SKM-1 (cell line): Measurements from ENCODE around the gene TMEM233.

Source experiments
- DNase-seq: peaks from one replicate; lab custom pipeline; 2025; ENCODE audit not compliant: unreplicated experiment; lab: John Stamatoyannopoulos, UW

TMEM233 gene

DNA sequence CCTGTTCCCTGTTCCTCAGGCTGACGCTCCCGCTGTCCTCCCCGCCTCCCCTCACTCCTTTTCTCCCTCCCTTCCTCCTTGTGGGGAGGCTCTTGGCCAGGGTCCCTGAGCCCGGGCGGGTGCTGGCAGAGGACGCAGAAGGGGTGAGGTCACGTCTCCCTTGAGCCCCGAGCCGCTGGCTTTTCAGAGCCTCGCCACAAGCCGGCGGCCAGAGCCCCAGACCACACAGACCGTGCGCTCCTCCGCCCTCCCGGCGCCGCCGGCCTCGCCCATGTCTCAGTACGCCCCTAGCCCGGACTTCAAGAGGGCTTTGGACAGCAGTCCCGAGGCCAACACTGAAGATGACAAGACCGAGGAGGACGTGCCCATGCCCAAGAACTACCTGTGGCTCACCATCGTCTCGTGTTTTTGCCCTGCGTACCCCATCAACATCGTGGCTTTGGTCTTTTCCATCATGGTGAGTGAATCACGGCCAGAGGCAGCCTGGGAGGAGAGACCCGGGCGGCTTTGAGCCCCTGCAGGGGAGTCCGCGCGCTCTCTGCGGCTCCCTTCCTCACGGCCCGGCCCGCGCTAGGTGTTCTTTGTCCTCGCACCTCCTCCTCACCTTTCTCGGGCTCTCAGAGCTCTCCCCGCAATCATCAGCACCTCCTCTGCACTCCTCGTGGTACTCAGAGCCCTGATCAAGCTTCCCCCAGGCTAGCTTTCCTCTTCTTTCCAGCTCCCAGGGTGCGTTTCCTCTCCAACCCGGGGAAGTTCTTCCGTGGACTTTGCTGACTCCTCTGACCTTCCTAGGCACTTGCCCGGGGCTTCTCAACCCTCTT is at the start of gene TMEM233:
TSS of gene TMEM233 (plus strand) at position 197 of the 821 bp plus-strand sequence. CDS start at position 272, 75 bp downstream.
- DNase-seq, result no peak

DNA sequence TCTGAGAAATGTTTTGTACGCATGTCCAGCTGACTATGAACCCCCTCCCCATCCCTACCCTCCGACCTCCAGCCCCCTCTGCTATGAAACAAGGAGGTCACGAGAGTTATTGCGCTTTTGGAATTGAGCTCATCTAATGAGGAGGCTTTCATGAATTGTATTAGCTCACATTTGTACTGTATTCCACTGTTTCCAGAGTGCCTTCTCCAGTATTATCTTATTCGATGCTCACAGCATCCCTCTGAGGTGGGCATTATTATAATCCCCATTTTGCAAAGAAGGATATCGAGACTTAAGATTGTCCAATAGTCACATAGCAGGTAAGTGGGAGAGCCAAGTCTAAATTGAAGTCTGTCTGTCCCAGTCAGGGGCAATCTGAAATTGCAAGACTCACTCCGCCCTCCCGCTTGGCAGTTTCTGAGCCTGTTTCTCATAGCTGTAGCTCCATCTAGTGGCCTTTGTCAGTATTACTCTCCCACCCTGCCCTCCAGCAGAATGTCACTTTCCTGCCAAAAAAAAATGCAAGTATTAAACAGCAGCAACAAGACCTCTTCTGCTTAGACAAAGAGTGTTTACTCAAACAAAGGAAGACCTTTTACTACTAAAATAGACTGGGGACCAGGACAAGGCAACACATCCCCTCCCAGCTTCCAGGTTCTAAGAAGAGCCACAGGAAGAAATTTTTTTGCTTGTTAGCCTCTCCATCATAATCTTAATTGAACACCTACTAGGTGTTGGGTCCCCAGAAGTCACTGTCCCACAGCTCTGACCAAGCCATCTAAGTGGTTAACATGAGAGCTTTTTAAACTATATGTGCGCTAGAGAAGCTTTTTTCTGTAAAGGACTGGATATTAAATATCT is 48.6 kb upstream of the TMEM233 start:
- DNase-seq, result peak; percentile 0

DNA sequence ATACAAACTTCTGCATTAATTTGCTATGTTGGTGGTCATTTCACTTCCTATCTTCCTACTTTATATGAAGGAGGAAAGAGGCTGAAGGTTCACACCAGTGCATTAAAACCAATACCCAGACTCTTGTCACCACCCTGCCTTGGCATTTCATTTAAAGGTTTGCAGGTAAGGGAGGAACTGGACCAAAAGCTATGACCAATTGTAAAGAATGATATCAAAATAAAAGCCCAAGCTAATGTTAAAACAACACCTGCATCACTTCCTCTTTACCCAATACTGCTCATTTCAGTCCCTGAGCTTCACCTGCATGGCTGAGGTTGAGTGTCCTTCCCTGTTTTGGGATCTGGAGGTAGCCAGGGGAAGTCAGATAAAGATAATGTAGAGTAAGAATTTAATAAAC is 47.2 kb upstream of the TMEM233 start:
- no peak for DNase-seq

DNA sequence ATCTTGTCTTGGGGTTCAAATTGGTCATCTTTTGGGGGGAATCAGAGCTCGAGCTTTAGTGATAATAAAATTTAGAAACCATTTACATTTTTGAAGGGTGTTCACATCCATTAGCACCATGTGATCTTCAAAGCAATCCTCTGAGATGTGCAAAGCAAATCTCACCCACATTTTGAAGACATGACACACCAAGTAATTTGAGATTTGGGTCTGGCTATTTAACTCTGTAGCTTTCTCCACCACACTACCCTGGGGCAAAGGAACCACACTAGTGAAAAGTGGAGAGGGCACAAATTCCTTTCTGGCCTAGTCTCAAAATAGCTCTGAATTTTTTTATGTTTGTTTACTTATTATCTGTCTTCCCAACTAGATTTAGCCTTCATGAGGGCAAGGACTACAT is 46.6 kb upstream of the TMEM233 start:
- no peak for DNase-seq

DNA sequence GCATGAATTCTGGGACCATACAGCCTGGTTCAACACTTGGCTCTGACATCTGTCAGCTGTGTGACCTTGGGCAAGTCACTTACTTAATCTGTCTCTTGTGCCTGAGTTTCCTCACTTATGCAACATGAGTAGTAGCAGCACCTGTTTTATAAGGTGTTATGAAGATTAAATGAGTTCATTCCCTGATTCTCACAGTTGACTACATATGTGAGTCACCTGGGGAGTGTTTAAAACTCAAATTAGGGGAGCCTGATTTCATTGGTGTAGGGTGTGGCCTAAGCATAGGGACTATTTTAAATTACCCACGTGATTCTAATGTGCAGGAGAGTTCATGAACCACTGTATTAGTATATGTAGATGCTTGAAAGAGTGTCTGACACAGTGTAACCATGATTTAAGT is 36.7 kb upstream of the TMEM233 start:
- DNase-seq, result no peak

DNA sequence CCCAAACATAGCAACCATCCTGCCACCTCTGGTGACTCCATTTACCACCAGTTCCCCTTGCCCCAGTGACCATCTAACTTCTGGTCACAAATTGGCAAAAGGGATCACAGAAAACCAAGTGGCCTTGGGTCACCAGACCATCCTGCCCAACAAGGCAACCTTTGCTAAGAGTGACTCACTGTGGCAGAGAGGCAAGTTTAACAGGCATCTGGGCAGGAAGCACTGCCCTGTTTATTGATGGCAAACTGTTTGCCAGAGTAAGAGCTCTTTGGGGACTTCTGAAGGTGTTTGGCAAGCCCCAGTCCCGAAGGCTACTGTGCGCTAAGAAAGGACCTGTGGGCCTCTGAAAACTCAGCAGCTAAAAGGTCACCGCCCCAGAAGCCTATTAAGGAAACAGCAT is 28.2 kb upstream of the TMEM233 start:
- no peak for DNase-seq

DNA sequence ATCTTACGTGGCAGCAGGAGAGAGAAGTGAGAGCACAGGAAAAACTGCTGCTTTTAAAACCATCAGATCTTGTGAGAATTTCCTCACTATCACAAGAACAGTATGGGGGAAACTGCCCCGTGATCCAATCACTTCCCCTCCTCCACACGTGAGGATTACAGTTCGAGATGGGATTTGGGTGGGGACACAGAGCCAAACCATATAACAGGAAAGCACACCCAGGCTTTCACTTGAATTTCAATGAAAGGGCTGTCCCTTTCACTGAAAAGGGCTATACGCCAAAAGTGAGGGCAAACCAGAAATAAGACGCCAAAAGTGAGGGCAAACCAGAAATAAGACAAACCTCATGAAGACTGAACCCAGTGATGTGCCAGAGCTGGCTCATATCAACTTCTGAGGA is 22.8 kb upstream of the TMEM233 start:
- no peak for DNase-seq

DNA sequence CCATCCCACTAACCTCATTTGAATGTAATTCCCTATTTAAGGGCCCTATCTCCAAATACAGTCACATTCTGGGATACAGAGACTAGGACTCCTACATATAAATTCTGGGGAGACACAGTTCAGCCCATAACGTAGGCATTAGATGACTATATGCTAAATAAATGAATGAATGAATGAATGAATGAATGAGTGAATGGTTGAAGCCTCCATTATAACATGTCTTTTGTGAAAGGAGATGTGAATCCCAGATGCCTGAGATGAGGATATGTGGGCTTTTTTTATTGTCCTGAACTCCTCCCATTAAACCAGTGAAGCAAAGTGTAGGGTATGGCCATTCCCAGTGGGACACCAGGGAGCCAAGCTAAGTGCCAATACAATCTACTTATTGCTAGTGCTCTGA is 20.5 kb upstream of the TMEM233 start:
- DNase-seq, result no peak

DNA sequence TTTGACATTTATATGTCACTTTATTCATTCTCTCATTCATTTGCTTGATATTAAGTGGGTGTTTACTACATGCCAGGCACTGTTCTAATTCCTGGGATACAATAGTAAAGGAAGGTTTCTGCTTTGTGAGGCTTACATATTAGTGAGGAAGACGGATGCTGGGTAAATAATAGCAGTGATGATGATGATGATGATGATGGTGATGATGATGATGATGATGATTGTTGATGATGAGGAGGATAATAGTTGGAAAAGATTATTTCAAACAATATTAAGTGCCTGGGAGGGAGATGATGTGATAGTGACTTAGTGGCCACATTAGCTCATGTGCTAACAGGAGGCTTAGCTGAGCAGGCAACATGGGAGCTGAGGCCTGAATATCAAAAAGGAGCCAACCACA is 19.3 kb upstream of the TMEM233 start:
- DNase-seq, result no peak

DNA sequence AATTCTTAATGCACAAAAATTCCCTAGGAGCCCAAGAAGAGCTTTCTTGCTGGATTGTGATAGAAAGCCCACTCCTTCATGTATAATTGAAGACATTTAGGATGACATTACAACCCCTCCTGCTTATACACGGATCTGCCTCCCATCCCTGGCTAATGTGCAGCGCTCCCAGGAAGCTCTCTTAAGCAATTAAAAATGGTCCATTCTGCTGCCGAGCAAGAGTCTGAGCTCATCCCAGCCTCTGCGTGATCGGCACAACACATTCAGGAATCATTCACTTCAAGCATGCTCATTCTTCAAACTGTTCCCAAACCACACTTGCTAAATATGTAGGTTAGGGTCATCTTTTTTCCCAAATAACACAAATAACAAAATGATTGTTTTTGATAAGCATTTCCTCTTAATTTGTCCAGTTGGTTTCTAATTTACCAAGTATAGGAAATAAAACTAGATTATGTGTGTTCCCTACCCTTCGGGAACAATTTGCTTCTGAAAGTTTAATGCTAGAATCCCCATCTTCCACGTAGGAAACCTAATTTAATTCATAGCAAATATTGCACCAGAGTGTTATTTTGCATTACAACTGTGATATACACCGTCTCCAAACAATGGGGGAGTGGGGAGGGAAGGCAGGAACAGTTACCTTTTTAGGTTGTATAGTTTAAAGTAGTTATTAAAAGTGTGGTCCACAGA is 17.3 kb upstream of the TMEM233 start:
- DNase-seq, result no peak

DNA sequence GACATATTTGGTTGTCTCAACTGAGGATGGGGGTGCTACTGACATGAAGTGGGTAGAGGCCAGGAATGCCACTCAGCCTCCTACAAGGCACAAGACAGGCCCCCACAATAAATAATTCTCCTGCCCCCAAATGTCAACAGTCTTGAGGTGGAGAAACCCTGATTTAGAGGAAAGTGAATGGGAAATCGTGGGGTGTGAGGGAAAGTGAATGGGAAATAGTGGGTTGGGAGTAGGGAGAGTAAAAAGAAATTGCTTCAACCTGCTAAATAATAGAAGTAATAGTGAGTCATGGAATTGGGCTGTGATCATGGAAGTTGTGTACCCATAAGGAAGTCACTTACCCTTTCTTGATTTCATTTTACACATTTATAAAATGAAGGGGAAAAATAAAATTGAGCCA is 16.7 kb upstream of the TMEM233 start:
- DNase-seq, result no peak

DNA sequence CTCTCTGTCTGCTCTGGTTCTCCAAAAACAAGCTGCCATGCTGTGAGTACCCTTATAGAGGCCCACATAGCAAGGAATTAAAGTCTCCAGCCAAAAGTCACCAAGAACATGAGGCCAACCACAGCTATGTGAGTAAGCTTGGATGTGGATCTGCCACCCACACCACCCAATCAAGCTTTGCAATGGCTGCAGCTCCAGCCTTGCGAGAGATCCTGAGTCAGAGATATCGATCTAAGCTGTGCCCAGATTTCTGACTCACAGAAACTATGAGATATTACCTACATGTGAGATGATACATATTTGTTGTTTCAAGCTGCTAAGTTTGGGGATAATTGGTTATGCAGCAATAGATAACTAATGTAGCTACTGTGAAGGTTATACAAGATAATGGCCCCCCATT is 15.5 kb upstream of the TMEM233 start:
- no peak for DNase-seq

DNA sequence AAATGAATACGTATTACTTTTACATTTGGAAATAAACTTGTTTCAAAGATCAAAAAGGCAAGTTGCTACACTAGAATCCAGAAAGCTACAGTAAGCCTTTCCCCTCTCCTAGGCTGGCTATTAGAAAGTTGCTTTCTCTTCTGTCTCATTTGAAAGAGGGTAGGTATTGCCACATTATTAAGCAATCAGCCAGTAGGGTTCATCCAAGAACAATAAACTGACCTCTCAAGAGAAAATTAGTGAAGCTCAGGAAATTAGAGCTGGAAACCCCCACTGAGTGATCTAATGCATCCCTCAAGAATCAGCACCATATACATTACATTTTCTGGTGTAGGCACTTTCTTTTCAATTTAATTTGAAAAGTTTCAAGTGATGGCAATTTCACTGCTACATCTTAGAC is 4.5 kb upstream of the TMEM233 start:
- no peak for DNase-seq

DNA sequence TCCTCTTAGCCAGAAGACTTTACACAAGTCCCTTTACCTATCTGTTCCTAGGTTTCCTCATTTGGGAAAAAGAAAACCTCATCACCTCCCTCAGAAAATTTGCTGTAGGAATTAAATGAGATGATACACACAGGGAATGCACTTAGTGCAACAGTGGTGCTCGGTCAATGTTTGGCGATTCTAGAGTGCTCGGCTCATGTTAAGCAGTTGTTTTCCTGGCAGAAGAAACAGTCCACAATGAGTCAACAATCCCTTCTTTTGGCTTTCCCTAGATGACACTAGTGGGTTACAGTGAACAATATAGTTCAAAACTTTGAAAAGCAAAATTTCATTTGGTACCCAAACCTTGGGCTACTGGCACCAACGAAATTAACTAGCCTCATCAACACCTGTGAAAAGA is 3.9 kb upstream of the TMEM233 start:
- no peak for DNase-seq

DNA sequence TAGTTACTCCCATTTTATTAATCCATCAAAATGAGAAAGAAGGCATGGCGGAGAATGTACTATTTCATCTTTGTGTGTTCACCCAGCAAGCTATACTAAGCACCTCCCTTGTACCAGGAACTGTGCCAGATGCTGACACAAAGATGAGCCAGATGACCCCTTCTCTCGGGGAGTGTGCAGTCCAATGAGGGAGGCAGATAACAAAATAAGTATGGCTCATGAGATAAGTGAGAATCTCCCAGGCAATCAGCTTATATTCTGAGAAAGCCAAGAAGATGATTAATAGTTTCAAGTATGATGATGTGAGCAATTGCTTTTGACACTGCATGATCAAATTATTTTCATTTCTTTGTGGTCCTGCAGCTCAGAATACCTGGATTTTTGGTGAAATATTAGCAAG is 1.3 kb upstream of the TMEM233 start:
- DNase-seq, result no peak

DNA sequence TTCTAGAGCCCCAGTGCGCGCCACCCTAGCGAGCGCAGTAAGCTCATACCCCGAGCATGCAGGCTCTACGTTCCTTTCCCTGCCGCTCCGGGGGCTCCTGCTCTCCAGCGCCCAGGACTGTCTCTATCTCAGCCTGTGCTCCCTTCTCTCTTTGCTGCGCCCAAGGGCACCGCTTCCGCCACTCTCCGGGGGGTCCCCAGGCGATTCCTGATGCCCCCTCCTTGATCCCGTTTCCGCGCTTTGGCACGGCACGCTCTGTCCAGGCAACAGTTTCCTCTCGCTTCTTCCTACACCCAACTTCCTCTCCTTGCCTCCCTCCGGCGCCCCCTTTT is 791 bp downstream of the TMEM233 start:
- no peak for DNase-seq

DNA sequence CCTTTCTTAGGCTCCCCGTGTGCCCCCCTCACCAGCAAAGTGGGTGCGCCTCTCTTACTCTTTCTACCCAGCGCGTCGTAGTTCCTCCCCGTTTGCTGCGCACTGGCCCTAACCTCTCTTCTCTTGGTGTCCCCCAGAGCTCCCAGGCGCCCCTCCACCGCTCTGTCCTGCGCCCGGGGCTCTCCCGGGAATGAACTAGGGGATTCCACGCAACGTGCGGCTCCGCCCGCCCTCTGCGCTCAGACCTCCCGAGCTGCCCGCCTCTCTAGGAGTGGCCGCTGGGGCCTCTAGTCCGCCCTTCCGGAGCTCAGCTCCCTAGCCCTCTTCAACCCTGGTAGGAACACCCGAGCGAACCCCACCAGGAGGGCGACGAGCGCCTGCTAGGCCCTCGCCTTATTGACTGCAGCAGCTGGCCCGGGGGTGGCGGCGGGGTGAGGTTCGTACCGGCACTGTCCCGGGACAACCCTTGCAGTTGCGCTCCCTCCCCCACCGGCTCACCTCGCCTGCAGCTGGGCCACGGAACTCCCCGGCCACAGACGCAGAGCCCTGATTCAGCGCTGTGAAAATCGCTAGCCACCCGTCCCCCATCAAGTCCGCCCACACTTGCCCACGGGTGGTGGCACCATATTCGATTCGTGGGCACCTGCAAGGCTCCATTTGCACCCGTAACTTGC is 1.3 kb downstream of the TMEM233 start:
- no peak for DNase-seq

DNA sequence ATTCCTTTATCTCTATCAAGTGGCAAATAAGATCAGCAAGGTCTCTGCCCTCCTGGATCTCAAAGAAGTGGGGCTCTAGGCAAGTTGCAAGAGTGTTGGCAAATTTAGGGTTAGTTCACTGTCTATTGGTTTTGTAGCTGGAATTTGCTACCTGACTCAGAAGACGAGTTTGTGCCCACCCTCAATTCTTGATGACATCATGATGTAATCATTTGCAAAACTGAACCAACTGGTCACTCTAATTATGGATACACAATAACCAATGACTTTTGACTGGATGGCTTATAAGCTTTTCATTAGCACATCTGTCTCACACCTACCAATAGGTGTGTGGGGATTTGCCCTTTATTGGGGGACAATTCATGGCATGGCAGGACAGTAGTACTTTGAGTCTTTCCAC is 4.6 kb downstream of the TMEM233 start:
- DNase-seq, result no peak

DNA sequence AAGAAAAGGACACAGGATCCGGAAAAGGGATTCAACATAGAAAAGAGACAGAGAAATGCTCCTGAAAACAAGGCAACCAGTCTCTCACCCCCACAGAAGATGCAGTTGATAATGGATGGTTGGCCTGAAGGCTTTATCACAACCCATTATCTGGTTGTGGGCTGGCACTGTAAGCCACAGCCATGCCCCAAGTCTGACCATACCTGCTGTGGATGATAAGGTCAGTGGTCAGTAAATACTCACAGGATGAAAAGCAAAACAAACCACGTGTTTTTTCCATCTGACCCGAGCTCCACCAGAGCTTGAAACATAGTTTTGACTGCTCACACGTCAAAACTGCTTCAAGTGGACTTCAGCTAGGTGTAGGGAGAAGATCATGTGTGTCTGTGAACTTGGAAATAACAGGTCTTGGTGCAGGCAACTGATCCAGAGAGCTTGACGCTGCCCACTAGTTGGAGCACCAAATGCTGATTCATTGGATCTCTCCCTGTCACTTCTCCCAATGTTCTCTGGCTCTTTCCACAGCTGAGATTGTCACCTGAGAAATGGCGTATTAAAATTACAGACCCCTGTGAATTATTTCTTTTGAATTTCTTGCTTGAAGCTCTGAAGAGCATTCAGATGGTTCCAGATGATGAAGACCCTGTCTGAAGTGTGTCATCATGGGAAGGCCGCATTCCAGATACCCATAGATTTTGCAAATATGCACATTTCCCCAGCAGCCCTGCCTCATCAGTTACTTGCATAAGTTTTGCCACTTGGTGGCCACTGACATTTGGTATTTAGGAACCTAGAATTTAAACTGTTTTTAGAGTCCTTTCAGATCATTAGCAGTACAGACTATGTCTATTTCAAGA is 8.5 kb downstream of the TMEM233 start:
- no peak for DNase-seq

DNA sequence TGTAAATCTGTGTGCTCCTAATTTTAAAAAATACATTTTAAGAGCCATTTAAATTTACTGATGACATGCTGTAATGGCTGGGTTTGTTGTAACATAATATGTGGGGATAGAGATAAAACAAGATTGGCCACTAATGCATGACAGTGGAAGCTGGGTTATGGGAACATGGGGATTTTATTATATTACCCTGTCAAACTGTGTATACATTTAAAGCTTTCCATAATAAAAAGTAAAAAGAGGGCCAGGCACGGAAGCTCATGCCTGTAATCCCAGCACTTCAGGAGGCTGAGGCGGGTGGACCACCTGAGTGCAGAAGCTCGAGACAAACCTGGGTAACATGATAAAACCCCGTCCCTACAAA is 9.1 kb downstream of the TMEM233 start:
- DNase-seq, result no peak
